Mammary epithelial cell (primary cell): Measurements from ENCODE around the gene PRKD1.

Experiments used
- CTCF ChIP-seq, 2 donors: IDR thresholded peaks in 1 of 2; conservative IDR thresholded peaks in 1 of 2; 2 replicates each; pipeline ENCODE4 v1.5.1; 2011 to 2012; ENCODE audit warnings: inconsistent platforms in 2 of 2, low read length in 2 of 2, mild to moderate bottlenecking in 2 of 2, control low read depth in 1 of 2, low read depth in 1 of 2; ENCODE audit not compliant: insufficient read depth in 1 of 2; ENCODE audit errors: extremely low read depth in 1 of 2
- EZH2 ChIP-seq: IDR thresholded peaks from 2 replicates; pipeline ENCODE4 v1.6.1; 2012; ENCODE audit warnings: low read length, inconsistent platforms, borderline replicate concordance

- TF ChIP-seq CTCF (conservative IDR thresholded peaks at IDR 0.05 in 1 of 2, IDR thresholded peaks at IDR 0.05 in 1 of 2; ENCODE audit: extremely low read depth in 1 of 2, insufficient read depth in 1 of 2, low read depth in 1 of 2, low read length in 2 of 2) (no peak), EZH2 (no peak)
Measured at GRCh38 chr14:29930283-29930682, 2.6 kb upstream of the PRKD1 start.
